NCI-H2196 (cell line): ENCODE results near the gene RNF11.

Source experiments
- DNase-seq: peaks from one replicate; lab custom pipeline; 2025; ENCODE audit not compliant: unreplicated experiment; lab: John Stamatoyannopoulos, UW

The RNF11 gene

GRCh38 chr1:51263147-51263877 lies 27.2 kb downstream of the RNF11 start:
- no peak for DNase-seq

GRCh38 chr1:51264451-51264850 lies 28.4 kb downstream of the RNF11 start:
- DNase-seq = no peak

- no peak for DNase-seq
These were observed 29.5 kb downstream of the RNF11 start for GRCh38 chr1:51265618-51266017.

GRCh38 chr1:51266181-51266580 lies 30.1 kb downstream of the RNF11 start:
- no peak for DNase-seq

DNA sequence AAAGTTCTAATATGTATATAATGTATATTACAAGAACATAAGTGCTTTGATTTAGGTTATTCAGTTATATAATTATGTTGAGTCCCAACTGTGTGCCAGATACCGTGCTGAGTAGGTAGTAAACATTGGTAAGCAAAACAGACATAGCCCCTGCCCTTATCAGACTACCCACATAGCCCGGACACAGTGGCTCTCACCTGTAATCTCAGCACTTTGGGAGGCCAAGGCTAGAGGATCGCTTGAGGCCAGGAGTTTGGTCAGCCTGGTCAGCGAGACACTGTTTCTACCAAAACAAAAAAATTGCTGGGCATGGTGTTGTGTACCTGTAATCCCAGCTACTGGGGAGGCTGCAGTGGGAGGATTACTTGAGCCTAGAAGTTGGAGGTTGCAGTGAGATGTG lies 30.7 kb downstream of the RNF11 start:
- no peak for DNase-seq

DNA sequence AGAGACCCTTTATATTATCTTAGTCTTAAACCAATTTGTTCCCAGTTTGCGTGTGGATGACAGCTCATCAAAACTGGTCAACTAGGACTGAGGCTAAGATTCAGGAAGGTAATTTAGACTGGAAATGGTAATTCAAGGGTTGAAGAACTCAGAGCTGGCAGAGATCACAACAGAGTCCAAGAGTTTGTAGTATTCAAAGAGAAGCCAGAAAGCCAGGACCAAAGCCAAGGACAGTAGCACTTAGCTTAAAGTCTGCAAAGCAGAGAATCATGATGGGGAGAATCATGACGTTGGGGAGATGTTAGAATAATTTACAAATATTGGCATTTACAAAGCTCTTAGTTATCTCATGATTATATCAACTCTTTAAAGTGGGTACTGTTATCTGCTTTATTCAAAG lies 32.6 kb downstream of the RNF11 start:
- DNase-seq = no peak

DNA sequence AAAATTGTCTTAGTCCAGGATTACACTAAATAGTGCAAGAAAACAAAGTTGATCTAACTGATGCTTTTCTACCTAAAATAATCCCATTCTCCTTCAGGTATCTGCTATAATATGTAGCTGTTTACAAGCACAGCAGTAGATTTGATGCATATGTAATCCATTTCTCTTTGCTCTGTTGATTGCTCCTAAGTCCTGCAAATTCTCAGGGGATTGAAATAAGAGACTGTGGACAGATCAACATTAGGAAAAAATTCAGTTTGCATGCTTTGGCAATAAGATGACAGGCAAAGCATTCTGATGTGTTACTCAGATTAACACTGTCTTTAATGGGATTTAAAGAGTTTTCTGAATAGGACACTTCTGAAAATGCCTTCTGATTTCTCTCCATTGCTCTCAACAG lies 34.7 kb downstream of the RNF11 start:
- no peak for DNase-seq

- DNase-seq = no peak
These were observed 36.8 kb downstream of the RNF11 start for GRCh38 chr1:51272916-51273315.

GRCh38 chr1:51274676-51275075 lies 38.6 kb downstream of the RNF11 start:
- DNase-seq = no peak

- no peak for DNase-seq
These were observed 40.2 kb downstream of the RNF11 start for GRCh38 chr1:51276286-51276685.

- DNase-seq = no peak
These were observed 44.4 kb downstream of the RNF11 start for GRCh38 chr1:51280321-51280978.

- DNase-seq = peak; percentile 10
These were observed 45.7 kb downstream of the RNF11 start for GRCh38 chr1:51281807-51282206.

DNA sequence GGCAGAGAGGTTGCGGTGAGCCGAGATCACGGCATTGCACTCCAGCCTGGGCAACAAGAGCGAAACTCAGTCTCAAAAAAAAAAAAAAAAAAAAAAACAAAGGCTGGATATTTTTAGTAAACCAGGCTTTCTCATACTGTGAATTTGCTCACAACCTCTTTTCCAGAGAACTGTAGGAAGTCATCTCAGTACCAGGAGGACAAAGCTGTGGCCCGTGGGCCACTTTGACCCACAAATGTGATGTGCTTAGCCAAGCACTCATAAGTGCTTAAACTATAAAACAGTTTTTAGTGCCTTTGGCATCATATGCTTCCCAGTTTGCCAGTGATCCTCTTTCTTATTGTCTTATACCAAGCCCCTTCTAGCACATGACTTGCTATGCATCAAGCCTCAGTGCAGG lies 46.5 kb downstream of the RNF11 start:
- DNase-seq = no peak

- no peak for DNase-seq
These were observed 47.9 kb downstream of the RNF11 start for GRCh38 chr1:51283979-51284378.

DNA sequence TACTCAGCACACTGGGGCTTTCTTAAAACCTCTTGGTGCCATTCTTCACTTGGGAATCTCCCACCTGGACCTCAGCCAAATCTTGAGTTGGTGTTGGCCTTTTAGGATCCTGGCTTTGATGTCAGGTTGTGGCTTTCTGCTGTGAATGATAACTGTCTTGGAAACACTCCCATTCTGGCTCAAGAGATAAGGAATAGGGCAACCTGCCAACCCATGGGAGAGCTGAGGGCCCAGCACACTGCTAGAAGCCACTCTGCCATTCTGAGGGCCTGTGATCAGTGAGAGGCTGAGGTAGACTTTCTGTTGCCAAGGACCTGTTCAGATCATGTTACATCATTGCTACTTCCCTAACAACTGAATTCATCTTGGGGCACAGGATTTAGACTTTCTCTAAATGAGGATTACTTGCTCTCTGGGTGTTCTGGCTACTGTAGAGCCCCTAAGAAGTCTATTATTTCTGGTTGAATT lies 48.4 kb downstream of the RNF11 start:
- DNase-seq = peak; percentile 94

DNA sequence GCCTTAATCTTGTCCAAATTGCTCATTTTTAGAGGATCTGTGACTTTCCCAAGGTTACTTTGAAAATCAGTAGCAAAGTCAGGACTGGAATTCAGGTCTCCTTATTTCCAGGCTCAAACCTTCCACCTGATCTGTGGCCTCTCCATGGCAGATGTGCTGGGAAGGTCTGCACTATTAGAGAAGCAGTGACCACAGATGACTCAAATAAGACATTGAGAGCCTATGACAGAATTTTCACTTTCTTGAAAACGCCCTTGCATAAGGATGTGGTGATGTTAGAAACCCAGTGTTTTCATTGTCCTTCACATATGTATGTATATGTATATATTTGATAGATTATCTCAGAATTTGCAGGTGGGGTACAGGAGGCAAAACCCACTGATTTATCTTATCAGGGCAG lies 49.0 kb downstream of the RNF11 start:
- DNase-seq = no peak

GRCh38 chr1:51287966-51288365 lies 51.9 kb downstream of the RNF11 start:
- DNase-seq = no peak

GRCh38 chr1:51288578-51288977 lies 52.5 kb downstream of the RNF11 start:
- DNase-seq = no peak

DNA sequence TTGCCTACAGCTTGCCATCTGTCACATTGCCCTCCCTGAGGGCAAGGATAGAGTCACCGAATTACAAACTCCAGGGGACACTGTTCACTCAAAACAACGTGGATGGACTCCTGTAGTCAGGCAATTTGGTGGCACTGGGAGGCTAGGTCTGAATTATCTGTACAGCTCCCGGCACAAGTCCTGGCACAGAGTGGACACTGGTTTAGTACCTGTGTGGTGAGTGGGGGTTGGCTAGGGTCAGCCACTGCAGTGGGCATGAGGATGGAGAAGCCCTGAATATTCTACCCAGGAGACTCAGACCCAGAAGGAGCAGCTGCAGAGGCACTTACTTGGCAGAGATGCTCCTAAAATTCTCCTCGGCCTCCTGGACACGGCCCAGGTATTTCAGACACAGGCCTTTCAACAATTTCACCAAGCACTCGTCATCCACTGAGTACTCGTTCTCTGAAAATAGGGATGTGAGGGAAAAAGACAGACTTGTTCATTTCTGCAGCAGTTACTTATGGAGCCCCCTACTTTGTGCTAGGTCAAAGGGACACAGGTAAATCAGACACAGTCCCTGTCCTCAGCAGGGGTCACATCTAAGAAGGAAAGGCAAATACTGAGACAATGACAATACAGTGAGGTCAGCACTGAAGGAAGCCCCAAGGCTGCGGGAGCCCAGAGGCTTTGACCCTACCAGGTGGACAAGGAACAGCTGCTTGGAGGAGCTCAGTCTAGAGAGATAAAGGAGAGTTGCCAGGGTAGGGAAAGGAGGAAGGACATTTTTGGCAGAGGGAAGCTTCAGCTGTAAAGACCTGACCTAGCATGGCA lies 53.8 kb downstream of the RNF11 start:
- DNase-seq = no peak

- no peak for DNase-seq
These were observed 54.4 kb downstream of the RNF11 start for GRCh38 chr1:51290489-51290847.

DNA sequence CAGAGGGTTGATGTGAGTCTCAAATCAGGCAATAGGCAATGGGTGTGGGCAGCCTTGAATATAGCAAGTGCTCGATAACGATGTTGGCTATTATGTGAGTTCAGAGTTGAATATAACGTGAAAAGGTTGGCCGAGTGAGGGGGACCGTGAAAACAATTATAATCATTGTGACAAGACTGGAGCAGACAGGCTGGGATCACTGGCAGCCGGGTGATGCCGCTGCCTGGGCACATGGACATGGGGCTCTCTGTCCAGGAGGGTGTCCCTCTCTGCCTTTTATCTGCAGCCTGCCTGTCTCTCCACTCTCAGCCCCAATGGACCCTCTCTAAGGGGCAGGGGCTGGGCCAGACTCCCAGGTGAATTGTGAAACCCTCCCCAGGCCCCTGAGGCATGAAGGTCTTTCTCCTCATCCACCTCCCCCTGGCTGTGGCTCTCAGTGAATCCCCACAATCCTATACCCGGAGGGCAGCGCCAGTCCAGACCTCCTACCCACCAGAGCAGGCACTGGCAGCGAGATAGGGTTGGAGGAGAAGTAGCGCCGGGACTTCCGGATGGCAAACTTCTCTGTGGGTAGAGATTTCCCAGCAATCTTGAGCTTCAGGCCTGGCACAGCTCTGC lies 57.9 kb downstream of the RNF11 start:
- DNase-seq = no peak
